H1 (cell line): ENCODE measurements around the gene ACOT7. TPM values are rescaled to one million over a fixed set of nuclear protein-coding genes. Genes with fewer than 3 reads are reported as not detected.

Experiments
- CTCF ChIA-PET: fragments of 300-600 bp; sonication (Branson Sonifier 250); formaldehyde crosslinking; loops from one replicate; lab custom pipeline; 2021; ENCODE audit not compliant: partially characterized antibody; lab: Charles Lee
- POLR2A ChIA-PET: fragments of 300-600 bp; sonication (Branson Sonifier 250); formaldehyde crosslinking; loops from one replicate; lab custom pipeline; 2021; ENCODE audit warnings: inconsistent platforms; ENCODE audit not compliant: partially characterized antibody; lab: Charles Lee
- DNase-seq, 2 experiments: peaks; one replicate each; pipeline versions ENCODE4 v3.0.0 to v3.0.0-alpha.2; 2010 to 2022; ENCODE audit warnings: low spot score in 2 of 2, low read depth in 1 of 2, mixed read lengths in 1 of 2
- FAIRE-seq: peaks from 2 replicates; lab custom pipeline; 2011; peaks lifted over from hg19 to GRCh38; lab: Jason Lieb, UNC
- H2AFZ ChIP-seq: 2 replicates; pipeline ENCODE4 v1.8.1; 2012; ENCODE audit warnings: low read length, inconsistent platforms
- H2AK5ac ChIP-seq: 2 replicates; pipeline ENCODE4 v1.6.1; 2013; ENCODE audit warnings: low read depth, low read length
- H2BK120ac ChIP-seq: replicated peaks from 2 replicates; pipeline ENCODE3; 2013; ENCODE audit warnings: low read depth, low read length, inconsistent platforms
- H2BK12ac ChIP-seq: 2 replicates; pipeline ENCODE4 v1.6.1; 2013; ENCODE audit warnings: low read depth, low read length
- H2BK15ac ChIP-seq: 2 replicates; pipeline ENCODE4 v1.6.1; 2013; ENCODE audit warnings: low read length
- H2BK20ac ChIP-seq: 2 replicates; pipeline ENCODE4 v1.6.1; 2013; ENCODE audit warnings: low read length
- H2BK5ac ChIP-seq: 2 replicates; pipeline ENCODE4 v1.6.1; 2013; ENCODE audit warnings: low read depth, low read length
- H3K14ac ChIP-seq: 2 replicates; pipeline ENCODE4 v1.6.1; 2013; ENCODE audit warnings: inconsistent platforms; ENCODE audit not compliant: insufficient read length
- H3K18ac ChIP-seq: 2 replicates; pipeline ENCODE4 v1.6.1; 2013; ENCODE audit warnings: low read length; ENCODE audit errors: extremely low read depth
- H3K23ac ChIP-seq: 2 replicates; pipeline ENCODE4 v1.6.1; 2013; ENCODE audit warnings: inconsistent platforms; ENCODE audit not compliant: insufficient read length
- H3K23me2 ChIP-seq: 2 replicates; pipeline ENCODE4 v1.6.1; 2013; ENCODE audit warnings: low read depth, low read length
- H3K27ac ChIP-seq: 2 replicates; pipeline ENCODE4 v1.6.1; 2011; ENCODE audit warnings: low read depth, low read length, inconsistent platforms
- H3K27me3 ChIP-seq, 4 experiments: replicated peaks in 1 of 4; 1 replicate in 1 of 4; 2 replicates in 3 of 4; pipeline versions ENCODE4 v1.6.1 to v1.8.1; 2011 to 2013; ENCODE audit warnings: low read length in 3 of 4, mild to moderate bottlenecking in 3 of 4, inconsistent platforms in 2 of 4, mixed read lengths in 2 of 4, moderate library complexity in 1 of 4; ENCODE audit not compliant: control insufficient read depth in 3 of 4, insufficient read depth in 3 of 4; ENCODE audit errors: extremely low read depth in 1 of 4
- H3K36me3 ChIP-seq, 4 experiments: 2 replicates each; pipeline versions ENCODE4 v1.6.1 to v1.8.1; 2011 to 2013; ENCODE audit warnings: mild to moderate bottlenecking in 4 of 4, low read length in 3 of 4, moderate library complexity in 2 of 4, control low read depth in 1 of 4, inconsistent platforms in 1 of 4; ENCODE audit not compliant: insufficient read depth in 4 of 4, control insufficient read depth in 2 of 4
- H3K4ac ChIP-seq: replicated peaks from 2 replicates; pipeline ENCODE3; 2013; ENCODE audit warnings: low read length, low read depth, mixed read lengths, inconsistent platforms; ENCODE audit not compliant: insufficient read length
- H3K4me1 ChIP-seq, 4 experiments: replicated peaks in 1 of 4; 1 replicate in 1 of 4; 2 replicates in 3 of 4; pipeline versions ENCODE4 v1.6.1 to v1.8.1; 2011 to 2013; ENCODE audit warnings: low read length in 3 of 4, inconsistent platforms in 2 of 4, mixed read lengths in 1 of 4; ENCODE audit not compliant: insufficient read depth in 4 of 4, control insufficient read depth in 3 of 4
- H3K4me2 ChIP-seq, 2 experiments: 2 replicates each; pipeline versions ENCODE4 v1.6.1 to v1.8.1; 2011 to 2013; ENCODE audit warnings: low read depth in 2 of 2, low read length in 2 of 2, control low read depth in 1 of 2, inconsistent platforms in 1 of 2, mild to moderate bottlenecking in 1 of 2; ENCODE audit not compliant: insufficient read depth in 1 of 2
- H3K4me3 ChIP-seq, 4 experiments: fragments of 200-600, 300-600 bp in 1 of 4; sonication (generic), shearing (Covaris generic), sonication (Bioruptor Twin) in 1 of 4; 2 replicates each; pipeline versions ENCODE4 v1.5.1 to v1.8.1; 2011 to 2016; ENCODE audit warnings: low read length in 4 of 4, low read depth in 3 of 4, control low read depth in 2 of 4, inconsistent platforms in 2 of 4, mild to moderate bottlenecking in 2 of 4, mixed read lengths in 1 of 4, moderate library complexity in 1 of 4; ENCODE audit not compliant: insufficient read depth in 2 of 4; ENCODE audit errors: extremely low read depth in 1 of 4
- H3K56ac ChIP-seq: replicated peaks from 2 replicates; pipeline ENCODE3; 2013; ENCODE audit warnings: low read depth, mild to moderate bottlenecking, mixed read lengths, low read length, inconsistent platforms; ENCODE audit not compliant: insufficient read length
- H3K79me1 ChIP-seq: 2 replicates; pipeline ENCODE4 v1.6.1; 2013; ENCODE audit warnings: low read depth, low read length, control low read depth
- H3K79me2 ChIP-seq, 2 experiments: 2 replicates each; pipeline versions ENCODE4 v1.6.1 to v1.8.1; 2012 to 2013; ENCODE audit warnings: low read length in 2 of 2, mild to moderate bottlenecking in 2 of 2, inconsistent platforms in 1 of 2; ENCODE audit not compliant: insufficient read depth in 2 of 2, control insufficient read depth in 1 of 2
- H3K9ac ChIP-seq, 4 experiments: replicated peaks in 1 of 4; 1 replicate in 1 of 4; 2 replicates in 3 of 4; pipeline versions ENCODE4 v1.6.1 to v1.8.1; 2011 to 2013; ENCODE audit warnings: low read depth in 3 of 4, low read length in 3 of 4, control low read depth in 2 of 4, mild to moderate bottlenecking in 2 of 4, moderate library complexity in 2 of 4, inconsistent platforms in 1 of 4; ENCODE audit errors: extremely low read depth in 1 of 4
- H3K9me3 ChIP-seq, 2 experiments: 2 replicates each; pipeline versions ENCODE4 v1.6.1 to v1.8.1; 2012 to 2013; ENCODE audit warnings: mild to moderate bottlenecking in 2 of 2, moderate library complexity in 2 of 2, control low read depth in 1 of 2, inconsistent platforms in 1 of 2, low read depth in 1 of 2, low read length in 1 of 2, mixed read lengths in 1 of 2; ENCODE audit not compliant: insufficient read depth in 2 of 2
- H4K20me1 ChIP-seq, 2 experiments: replicated peaks in 1 of 2; 2 replicates each; pipeline versions ENCODE3 to v1.8.1; 2011 to 2013; ENCODE audit warnings: inconsistent platforms in 2 of 2, low read length in 2 of 2, mild to moderate bottlenecking in 1 of 2; ENCODE audit not compliant: insufficient read depth in 2 of 2, control insufficient read depth in 1 of 2
- H4K5ac ChIP-seq: 2 replicates; pipeline ENCODE4 v1.6.1; 2013; ENCODE audit warnings: low read length, low read depth, mixed read lengths, inconsistent platforms; ENCODE audit not compliant: insufficient read length
- H4K8ac ChIP-seq: 2 replicates; pipeline ENCODE4 v1.8.0; 2013; ENCODE audit warnings: mild to moderate bottlenecking, moderate library complexity, low read length, inconsistent platforms; ENCODE audit not compliant: insufficient read depth; ENCODE audit errors: extremely low read depth
- H4K91ac ChIP-seq: replicated peaks from 2 replicates; pipeline ENCODE3; 2013; ENCODE audit warnings: low read length, mixed read lengths, inconsistent platforms; ENCODE audit not compliant: insufficient read length
- PHF8 ChIP-seq: fragments of 200-600 bp; sonication (generic); conservative IDR thresholded peaks from 2 replicates; pipeline ENCODE4 v1.7.1; 2012; ENCODE audit warnings: low read depth, mild to moderate bottlenecking, inconsistent platforms, low read length, moderate library complexity
- WGBS, 2 experiments: shearing (Covaris generic) in 1 of 2; methylation state at CpG; one replicate each; pipeline versions ENCODE4 v1.1.6 to v1.1.7; 2013 to 2015; ENCODE audit warnings: low lambda C conversion rate in 2 of 2, mixed read lengths in 2 of 2, inconsistent platforms in 1 of 2, low coverage in 1 of 2, missing lambda C conversion rate in 1 of 2; ENCODE audit not compliant: insufficient replicate concordance in 2 of 2, insufficient coverage in 1 of 2, insufficient read length in 1 of 2; ENCODE audit errors: extremely low coverage in 1 of 2, missing lambda C conversion rate in 1 of 2; 5-methylcytosine and 5-hydroxymethylcytosine counted together
- polyA plus RNA-seq, 7 experiments: library from polyadenylated mRNA; depleted of rRNA in 3 of 7; stranded (reverse) in 5 of 7; unstranded in 2 of 7; fragments of >200 nt in 5 of 7; fragments of 200-250 nt in 2 of 7; gene quantifications; 1 replicate in 5 of 7; 2 replicates in 1 of 7; 4 replicates in 1 of 7; pipeline versions ENCODE4 v1.2.1 to v1.2.3, GENCODE V29; 2011 to 2013; ENCODE audit warnings: missing spikeins in 2 of 7, mixed read lengths in 2 of 7
- total RNA-seq: library from RNA; stranded (reverse); fragmentation: NEBNext Ultra II Directional; extraction: Animal tissue kit (Norgen Biotek cat#: 25700); gene quantifications from 2 replicates; pipeline ENCODE4 v1.2.1, GENCODE V29; 2021

The ACOT7 gene
- total and polyA plus RNA-seq, 2 of the 8 experiments (the other 6 are each of a cell fraction or from before 2014, with no cell fraction given): 151 to 214 TPM

DNA sequence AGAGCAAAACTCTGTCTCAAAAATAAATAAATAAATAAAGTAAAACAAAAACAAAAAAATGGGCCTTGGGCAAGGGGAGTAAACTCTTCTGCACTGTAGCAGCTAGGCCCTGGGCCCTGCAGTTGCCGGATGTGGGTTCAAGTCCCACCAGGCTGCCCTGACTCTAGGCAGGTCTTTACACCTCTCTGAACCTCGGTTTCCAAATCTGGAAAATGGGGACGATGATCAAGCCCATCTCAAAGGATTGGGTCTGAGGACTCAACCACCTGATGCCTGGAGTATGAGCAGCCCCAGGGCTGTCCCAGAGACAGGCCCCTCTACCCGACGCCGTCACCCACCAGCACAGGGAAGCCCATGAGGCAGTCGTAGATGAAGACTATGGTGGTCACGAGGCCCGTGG, 140.2 kb downstream of the ACOT7 start:
- no peak overlapping the region for H3K23ac ChIP-seq
- FAIRE-seq (no peak), DNase-seq (no peak)
- ChIA-PET CTCF (interaction anchor here (0.8 to 19.1 kb wide), 11 partner anchors 11 to 185 kb away, joined by 3 to 353 read pairs (median 7); partner anchors contain the start of genes RNF207 and RPL22), POLR2A (interaction anchor here (9.3 kb wide), 1 partner anchor 16 kb away, joined by 64 read pairs; the partner anchor contains the start of gene ICMT)
- H3K9me3 ChIP-seq: no peaks in the 10 kb centered on the region
- H2BK15ac ChIP-seq: no peak overlapping the region
- H4K20me1 ChIP-seq: peaks cover 2 to 28% of the 10 kb centered on the region in 2 experiments
- no peak overlapping the region for H2BK12ac ChIP-seq
- no peak overlapping the region for H3K4ac ChIP-seq
- no peak overlapping the region for H3K4me3 ChIP-seq
- 96% methylated on average over 9 of the region's 9 CpGs; no CpG with 5 or more reads in 1 of the 2 experiments for WGBS, 2 experiments
- no peak overlapping the region for H2AK5ac ChIP-seq
- H3K4me2 ChIP-seq: no peak overlapping the region
- no peak overlapping the region for H2BK120ac ChIP-seq
- H3K23me2 ChIP-seq: peaks cover 11% of the 10 kb centered on the region; the same call in 1 of the 2 replicates
- H3K56ac ChIP-seq: no peak overlapping the region
- no peak overlapping the region for H4K5ac ChIP-seq
- no peak overlapping the region for H4K8ac ChIP-seq
- H2BK5ac ChIP-seq: no peak overlapping the region
- H3K36me3 ChIP-seq: no peaks in the 10 kb centered on the region; a peak in 1 of 8 replicates
- H3K79me2 ChIP-seq: no peaks in the 10 kb centered on the region
- H4K91ac ChIP-seq: no peak overlapping the region
- H3K79me1 ChIP-seq: no peaks in the 10 kb centered on the region
- H3K4me1 ChIP-seq: peaks cover 0 to 9% (median 6%) of the 10 kb centered on the region in 4 experiments; a peak in 4 of 7 replicates
- no peak overlapping the region for H3K9ac ChIP-seq
- H3K18ac ChIP-seq: no peak overlapping the region
- peaks cover 16 to 35% (median 30%) of the 10 kb centered on the region in 4 experiments for H3K27me3 ChIP-seq
- no peak overlapping the region for H3K14ac ChIP-seq
- H2BK20ac ChIP-seq: no peak overlapping the region
- H3K27ac ChIP-seq: no peak overlapping the region
- no peak overlapping the region for H2AFZ ChIP-seq
- no peak for TF ChIP-seq PHF8
